Fibroblast of lung (primary cell): ENCODE results near the gene BTG4.

Experiments
- CTCF ChIP-seq, 2 donors: IDR thresholded peaks in 1 of 2; conservative IDR thresholded peaks in 1 of 2; 1 replicate in 1 of 2; 2 replicates in 1 of 2; pipeline ENCODE4 v1.5.1; 2011 to 2012; ENCODE audit warnings: low read length in 2 of 2, control low read depth in 1 of 2, inconsistent platforms in 1 of 2, low read depth in 1 of 2, mild to moderate bottlenecking in 1 of 2
- EZH2 ChIP-seq: IDR thresholded peaks from 2 replicates; pipeline ENCODE4 v1.5.1; 2012; ENCODE audit warnings: low read length, control low read depth, mild to moderate bottlenecking; ENCODE audit errors: missing control alignments

- TF ChIP-seq CTCF (conservative IDR thresholded peaks at IDR 0.05 in 1 of 2, IDR thresholded peaks at IDR 0.05 in 1 of 2; ENCODE audit: low read depth in 1 of 2, low read length in 2 of 2), result no peak
- no peak for TF ChIP-seq EZH2
These were observed 6.5 kb upstream of the BTG4 start for GRCh38 chr11:111518668-111519067.
